Common myeloid progenitor, CD34-positive (primary cell): Measurements from ENCODE around the gene NR2C1.

Source experiments
- CTCF ChIA-PET: fragments of 350-600 bp; sonication (Branson Sonifier 250); formaldehyde crosslinking; loops from one replicate; lab custom pipeline; 2021; ENCODE audit warnings: antibody characterized with exemption; lab: Charles Lee
- POLR2A ChIA-PET: fragments of 350-600 bp; sonication (Branson Sonifier 250); formaldehyde crosslinking; loops from one replicate; lab custom pipeline; 2021; ENCODE audit warnings: antibody characterized with exemption; lab: Charles Lee
- DNase-seq, 3 donors: peaks; one replicate each; pipeline versions ENCODE4 v3.0.0 to v3.0.0-alpha.2; 2013
- H3K27ac ChIP-seq, 2 experiments: 1 replicate in 1 of 2; 2 replicates in 1 of 2; pipeline ENCODE4 v1.7.0; 2013; ENCODE audit warnings: inconsistent platforms in 2 of 2, low read length in 2 of 2, mild to moderate bottlenecking in 2 of 2, low read depth in 1 of 2, moderate library complexity in 1 of 2; ENCODE audit not compliant: severe bottlenecking in 2 of 2, insufficient read depth in 1 of 2, poor library complexity in 1 of 2
- H3K27me3 ChIP-seq, 5 experiments: replicated peaks in 2 of 5; 1 replicate in 3 of 5; 2 replicates in 2 of 5; pipeline versions ENCODE4 v1.6.1 to v1.7.0; 2013; ENCODE audit warnings: low read length in 4 of 5, mild to moderate bottlenecking in 2 of 5, moderate library complexity in 2 of 5, inconsistent platforms in 1 of 5; ENCODE audit not compliant: insufficient read depth in 5 of 5, control insufficient read depth in 4 of 5
- H3K36me3 ChIP-seq, 4 experiments: 1 replicate in 2 of 4; 2 replicates in 2 of 4; pipeline versions ENCODE4 v1.6.1 to v1.7.0; 2013; ENCODE audit warnings: low read length in 3 of 4, control low read depth in 1 of 4, mild to moderate bottlenecking in 1 of 4; ENCODE audit not compliant: control insufficient read depth in 4 of 4, insufficient read depth in 4 of 4
- H3K4me1 ChIP-seq, 4 experiments: 1 replicate in 3 of 4; 2 replicates in 1 of 4; pipeline versions ENCODE4 v1.6.1 to v1.7.1; 2013; ENCODE audit warnings: low read length in 3 of 4, mild to moderate bottlenecking in 3 of 4, control low read depth in 1 of 4, inconsistent platforms in 1 of 4, moderate library complexity in 1 of 4; ENCODE audit not compliant: control insufficient read depth in 4 of 4, insufficient read depth in 4 of 4; ENCODE audit errors: control extremely low read depth in 1 of 4
- H3K4me3 ChIP-seq, 7 experiments: 1 replicate in 4 of 7; 2 replicates in 3 of 7; pipeline versions ENCODE4 v1.5.1 to v1.7.0; 2013; ENCODE audit warnings: mild to moderate bottlenecking in 7 of 7, low read length in 6 of 7, moderate library complexity in 6 of 7, inconsistent platforms in 2 of 7, low read depth in 2 of 7, control low read depth in 1 of 7; ENCODE audit not compliant: insufficient read depth in 4 of 7, control insufficient read depth in 1 of 7; ENCODE audit errors: extremely low read depth in 1 of 7
- H3K9me3 ChIP-seq, 5 experiments: 1 replicate in 4 of 5; 2 replicates in 1 of 5; pipeline versions ENCODE4 v1.6.1 to v1.7.1; 2013; ENCODE audit warnings: low read length in 4 of 5, mild to moderate bottlenecking in 2 of 5, inconsistent platforms in 1 of 5, low read depth in 1 of 5, moderate library complexity in 1 of 5; ENCODE audit not compliant: control insufficient read depth in 4 of 5, insufficient read depth in 2 of 5; ENCODE audit errors: control extremely low read depth in 1 of 5
- WGBS: methylation state at CpG from one replicate; pipeline ENCODE4 v1.1.5; 2013; ENCODE audit not compliant: insufficient coverage; 5-methylcytosine and 5-hydroxymethylcytosine counted together

Gene NR2C1

DNA sequence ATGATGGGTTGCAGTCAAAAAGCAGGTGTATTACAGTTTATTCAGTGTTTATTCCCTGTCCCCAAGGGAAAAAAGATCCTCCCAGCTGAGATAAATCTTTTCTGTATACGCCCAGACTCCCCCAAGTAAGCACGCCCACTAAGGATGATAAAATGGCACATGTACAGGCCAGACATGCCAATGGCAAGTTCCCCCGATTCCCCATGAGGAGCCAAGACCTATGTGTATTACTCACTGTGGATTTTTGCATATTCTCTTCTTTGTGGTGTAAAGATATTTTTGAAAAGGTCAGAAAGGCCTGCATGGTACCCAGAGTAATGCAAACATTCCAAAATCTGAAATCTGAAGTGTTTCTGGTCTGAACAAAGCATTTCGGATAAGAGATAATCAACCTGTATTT, 22.2 kb downstream of the NR2C1 start:
- Histone ChIP-seq H3K9me3 (no peaks in the 10 kb centered on the region), H3K4me1 (no peaks in the 10 kb centered on the region), H3K4me3 (no peak overlapping the region), H3K36me3 (peaks cover 3 to 60% (median 32%) of the 10 kb centered on the region in 4 experiments), H3K27me3 (no peaks in the 10 kb centered on the region), H3K27ac (no peak overlapping the region)
- POLR2A ChIA-PET, result no interaction called here
- CTCF ChIA-PET, result no interaction called here
- no peak for DNase-seq
- WGBS, result 92% methylated on average over 2 of the region's 4 CpGs

DNA sequence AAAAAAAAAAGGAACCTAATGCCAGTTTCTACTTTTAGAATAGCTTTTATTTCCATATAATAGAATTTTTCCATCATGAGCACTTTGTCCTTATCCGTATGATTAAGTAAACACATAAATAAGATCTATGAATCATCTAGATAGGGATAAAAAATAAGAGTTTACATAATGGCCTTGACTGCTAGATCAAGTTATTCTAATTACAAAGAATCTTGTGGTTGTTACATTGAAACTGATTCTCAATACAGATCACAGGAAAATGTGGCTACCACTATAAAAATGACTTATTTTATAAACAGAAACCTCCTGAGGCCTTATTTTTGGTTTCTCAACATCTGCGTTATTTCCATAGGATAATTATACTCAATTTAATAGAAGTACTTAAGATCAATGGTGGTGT, 35.5 kb downstream of the NR2C1 start:
- ChIA-PET POLR2A (no interaction called here), CTCF (no interaction called here)
- no peaks in the 10 kb centered on the region for H3K9me3 ChIP-seq

DNA sequence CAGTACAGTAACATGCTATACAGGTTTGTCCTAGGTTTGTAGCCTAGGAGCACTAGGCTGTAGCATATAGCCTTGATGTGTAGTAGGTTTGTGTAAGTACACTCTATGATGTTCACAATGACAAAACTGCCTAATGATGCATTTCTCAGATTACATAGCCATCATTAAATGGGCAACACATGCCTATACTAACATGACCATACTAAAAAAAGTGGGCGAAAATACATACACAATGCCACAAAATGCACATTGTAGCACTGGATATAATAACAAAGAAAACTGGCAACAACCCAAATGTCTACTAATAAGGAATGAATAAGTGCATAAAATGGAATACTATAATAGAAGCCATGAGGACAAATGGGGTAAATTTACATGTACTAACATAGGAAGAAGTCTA, 38.7 kb downstream of the NR2C1 start:
- Histone ChIP-seq H3K4me1 (no peaks in the 10 kb centered on the region), H3K4me3 (no peak overlapping the region), H3K36me3 (peaks cover 7 to 45% (median 26%) of the 10 kb centered on the region in 4 experiments), H3K27ac (no peak overlapping the region), H3K9me3 (no peaks in the 10 kb centered on the region), H3K27me3 (no peaks in the 10 kb centered on the region)
- CTCF ChIA-PET, result no interaction called here
- POLR2A ChIA-PET, result no interaction called here
- WGBS, result no CpG with 5 or more reads among the region's 1 CpG
- DNase-seq, result no peak

More for the DNA sequence above, 35.5 kb downstream of the NR2C1 start:
- no peaks in the 10 kb centered on the region for H3K27me3 ChIP-seq
- H3K4me3 ChIP-seq, result no peak overlapping the region
- WGBS, result no CpG with 5 or more reads among the region's 2 CpGs
- no peak overlapping the region for H3K27ac ChIP-seq
- no peak for DNase-seq
- H3K36me3 ChIP-seq, result peaks cover 3 to 37% (median 23%) of the 10 kb centered on the region in 4 experiments
- peaks cover 0 to 4% (median 1%) of the 10 kb centered on the region in 4 experiments for H3K4me1 ChIP-seq

DNA sequence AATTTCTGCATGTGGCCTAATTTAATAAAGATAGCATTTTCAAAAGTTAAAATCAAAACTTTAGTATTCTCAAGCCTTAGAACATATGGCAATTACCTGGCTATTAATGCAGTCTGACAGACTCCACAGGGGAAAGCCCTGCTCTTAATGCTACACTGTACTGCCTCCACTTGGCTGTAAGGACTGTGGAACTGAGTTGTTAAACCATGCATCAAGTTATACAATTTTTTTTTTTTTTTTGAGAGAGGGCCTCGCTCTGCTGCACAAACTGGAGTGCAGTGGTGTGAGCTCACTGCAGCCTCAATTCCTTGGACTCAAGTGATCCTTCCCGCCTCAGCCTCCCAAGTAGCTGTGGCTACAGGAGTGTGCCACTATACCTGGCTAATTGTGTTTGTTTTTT, 50.9 kb downstream of the NR2C1 start:
- no peaks in the 10 kb centered on the region for H3K4me1 ChIP-seq
- H3K9me3 ChIP-seq, result no peaks in the 10 kb centered on the region
- peaks cover 2 to 12% (median 11%) of the 10 kb centered on the region in 4 experiments for H3K36me3 ChIP-seq
- no peaks in the 10 kb centered on the region for H3K27me3 ChIP-seq
- no peak overlapping the region for H3K4me3 ChIP-seq
- no peak for DNase-seq
- ChIA-PET POLR2A (interaction anchor here (0.6 kb wide), 1 partner anchor 1548 kb away, joined by 3 read pairs; no protein-coding TSS in a partner anchor), CTCF (no interaction called here)
- no peak overlapping the region for H3K27ac ChIP-seq
- 100% methylated on average over 1 of the region's 2 CpGs for WGBS

DNA sequence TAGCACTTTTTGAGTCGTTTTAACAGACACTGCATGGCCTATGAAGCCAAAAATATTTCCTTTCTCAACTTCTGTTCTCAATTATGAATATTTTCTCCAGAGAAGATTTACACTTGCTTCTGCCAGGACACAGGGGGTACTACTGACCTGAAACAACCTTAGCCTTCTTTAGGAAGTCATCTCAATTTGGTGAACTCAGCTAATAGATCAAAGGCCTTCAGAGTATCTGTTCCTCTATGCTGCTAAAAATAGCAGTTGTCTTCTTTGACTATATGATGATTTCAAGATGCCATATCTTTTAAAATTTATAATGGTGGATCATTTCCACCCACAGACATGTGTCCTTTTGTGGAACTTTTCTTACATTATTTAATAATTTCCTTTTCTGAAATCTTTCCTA, 55.9 kb downstream of the NR2C1 start:
- Histone ChIP-seq H3K36me3 (peaks cover under 1 to 3% (median 2%) of the 10 kb centered on the region in 4 experiments), H3K4me3 (no peak overlapping the region), H3K27ac (no peak overlapping the region), H3K27me3 (no peaks in the 10 kb centered on the region), H3K9me3 (no peaks in the 10 kb centered on the region), H3K4me1 (no peaks in the 10 kb centered on the region)
- POLR2A ChIA-PET, result no interaction called here
- no peak for DNase-seq
- no CpG with 5 or more reads among the region's 1 CpG for WGBS
- CTCF ChIA-PET, result no interaction called here

DNA sequence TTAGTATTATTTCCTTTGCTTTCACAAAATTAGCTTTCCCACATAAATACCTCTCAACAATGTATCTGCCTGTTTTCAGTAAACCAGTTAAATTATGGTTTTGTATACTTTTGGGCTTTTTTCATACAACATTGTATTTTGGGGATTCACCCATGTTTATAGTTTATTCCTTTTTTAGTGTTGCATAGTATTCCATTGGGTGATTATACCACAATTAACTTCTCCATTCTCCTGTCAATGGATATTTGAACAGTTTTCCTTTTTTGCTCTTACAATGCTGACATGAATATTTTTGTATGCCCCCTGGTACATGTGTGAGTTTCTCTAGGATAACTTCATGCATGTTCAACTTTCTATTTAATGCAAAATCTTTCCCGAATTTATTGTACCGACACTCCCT, 57.3 kb downstream of the NR2C1 start:
- H3K36me3 ChIP-seq, result peaks cover 0 to 3% (median 0%) of the 10 kb centered on the region in 4 experiments
- POLR2A ChIA-PET, result interaction anchor here (0.6 kb wide), 1 partner anchor 13 kb away, joined by 3 read pairs; the partner anchor contains the start of gene NDUFA12
- H3K9me3 ChIP-seq, result no peaks in the 10 kb centered on the region
- WGBS, result no CpG with 5 or more reads among the region's 2 CpGs
- CTCF ChIA-PET, result interaction anchor here (0.8 to 1.0 kb wide), 2 partner anchors 14 to 27 kb away, joined by 3 read pairs; no protein-coding TSS in a partner anchor
- no peak for DNase-seq
- no peak overlapping the region for H3K4me3 ChIP-seq
- H3K4me1 ChIP-seq, result no peaks in the 10 kb centered on the region
- H3K27me3 ChIP-seq, result no peaks in the 10 kb centered on the region
- H3K27ac ChIP-seq, result no peak overlapping the region

DNA sequence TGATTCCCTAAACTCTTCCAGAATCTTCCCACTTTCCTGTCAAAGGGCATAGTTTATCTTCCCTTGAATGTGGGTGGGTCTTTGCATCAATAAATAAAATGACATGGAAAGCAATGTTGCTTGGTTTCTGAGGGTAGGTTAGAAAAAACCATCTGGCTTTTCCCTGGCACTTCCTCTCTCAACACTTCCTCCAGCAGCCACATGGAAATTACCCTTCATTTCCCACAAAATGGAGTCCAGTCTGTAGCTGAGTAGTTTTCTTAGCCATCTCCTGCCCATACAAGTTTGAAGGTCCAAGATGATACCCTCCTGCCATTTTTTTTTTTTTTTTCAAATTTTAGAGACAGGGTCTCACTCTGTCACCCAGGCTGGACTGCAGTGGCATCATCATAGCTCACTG, 58.9 kb downstream of the NR2C1 start:
- H3K36me3 ChIP-seq, result peaks cover 0 to 2% (median 0%) of the 10 kb centered on the region in 4 experiments
- no peak overlapping the region for H3K27ac ChIP-seq
- CTCF ChIA-PET, result interaction anchor here (0.6 to 1.9 kb wide), 3 partner anchors 10 to 149 kb away, joined by 3 to 4 read pairs (median 3); no protein-coding TSS in a partner anchor
- peak in 1 of 3 donors; percentile 13 for DNase-seq
- H3K4me3 ChIP-seq, result no peak overlapping the region
- no peaks in the 10 kb centered on the region for H3K9me3 ChIP-seq
- POLR2A ChIA-PET, result no interaction called here
- H3K4me1 ChIP-seq, result no peaks in the 10 kb centered on the region
- H3K27me3 ChIP-seq, result no peaks in the 10 kb centered on the region
